IPS DF 6.9 (cell line): ENCODE measurements around the gene SEC24C.
"Not testable (repeated sequence)": the region's sequence is repeated elsewhere in the genome, so short reads cannot be mapped to it uniquely, and the experiment has no call there.

ENCODE experiments used
- DNase-seq: peaks from one replicate; pipeline ENCODE4 v3.0.0-alpha.2; 2013; ENCODE audit warnings: low read depth, low spot score
- H3K27ac ChIP-seq: one replicate; pipeline ENCODE4 v1.5.1; 2013; ENCODE audit warnings: low read length, control low read depth
- H3K27me3 ChIP-seq: 2 replicates; pipeline ENCODE4 v1.6.1; 2013; ENCODE audit warnings: mild to moderate bottlenecking, low read length; ENCODE audit not compliant: control insufficient read depth, insufficient read depth
- H3K36me3 ChIP-seq: 2 replicates; pipeline ENCODE4 v1.6.1; 2013; ENCODE audit warnings: low read length; ENCODE audit not compliant: control insufficient read depth, insufficient read depth
- H3K4me1 ChIP-seq: 2 replicates; pipeline ENCODE4 v1.6.1; 2013; ENCODE audit warnings: low read length; ENCODE audit not compliant: control insufficient read depth, insufficient read depth
- H3K4me3 ChIP-seq: 2 replicates; pipeline ENCODE4 v1.5.1; 2013; ENCODE audit warnings: mild to moderate bottlenecking, low read length
- H3K9me3 ChIP-seq: 2 replicates; pipeline ENCODE4 v1.6.1; 2013; ENCODE audit warnings: low read length, inconsistent platforms; ENCODE audit not compliant: control insufficient read depth, insufficient read depth
- WGBS: extraction: QIAGEN DNeasy Blood & Tissue Kit; methylation state at CpG from one replicate; pipeline ENCODE4 v1.1.7; 2013; ENCODE audit warnings: mixed read lengths, missing lambda C conversion rate; ENCODE audit not compliant: insufficient read length, insufficient coverage; 5-methylcytosine and 5-hydroxymethylcytosine counted together

The SEC24C gene

DNA sequence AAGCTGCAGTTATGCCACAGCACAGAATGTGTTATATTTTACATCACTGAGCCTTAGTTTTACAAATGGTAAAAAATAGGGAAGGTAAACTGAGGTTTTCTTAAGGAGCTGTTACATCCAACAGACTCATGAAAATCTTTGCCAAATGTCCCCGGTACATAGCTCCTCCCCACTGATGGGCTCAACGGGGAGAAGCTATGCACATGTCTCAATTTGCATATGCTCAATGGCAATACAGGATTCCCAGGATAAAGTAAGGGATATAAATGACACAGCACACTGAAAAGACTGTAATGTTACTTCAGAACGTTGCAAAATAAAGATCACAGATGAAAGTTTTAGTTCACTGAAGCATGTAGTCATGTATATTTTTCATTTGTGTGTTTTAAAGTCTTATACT lies 29.7 kb upstream of the SEC24C start:
- not testable (repeated sequence) for H3K27ac ChIP-seq
- no CpG with 5 or more reads among the region's 3 CpGs for WGBS

DNA sequence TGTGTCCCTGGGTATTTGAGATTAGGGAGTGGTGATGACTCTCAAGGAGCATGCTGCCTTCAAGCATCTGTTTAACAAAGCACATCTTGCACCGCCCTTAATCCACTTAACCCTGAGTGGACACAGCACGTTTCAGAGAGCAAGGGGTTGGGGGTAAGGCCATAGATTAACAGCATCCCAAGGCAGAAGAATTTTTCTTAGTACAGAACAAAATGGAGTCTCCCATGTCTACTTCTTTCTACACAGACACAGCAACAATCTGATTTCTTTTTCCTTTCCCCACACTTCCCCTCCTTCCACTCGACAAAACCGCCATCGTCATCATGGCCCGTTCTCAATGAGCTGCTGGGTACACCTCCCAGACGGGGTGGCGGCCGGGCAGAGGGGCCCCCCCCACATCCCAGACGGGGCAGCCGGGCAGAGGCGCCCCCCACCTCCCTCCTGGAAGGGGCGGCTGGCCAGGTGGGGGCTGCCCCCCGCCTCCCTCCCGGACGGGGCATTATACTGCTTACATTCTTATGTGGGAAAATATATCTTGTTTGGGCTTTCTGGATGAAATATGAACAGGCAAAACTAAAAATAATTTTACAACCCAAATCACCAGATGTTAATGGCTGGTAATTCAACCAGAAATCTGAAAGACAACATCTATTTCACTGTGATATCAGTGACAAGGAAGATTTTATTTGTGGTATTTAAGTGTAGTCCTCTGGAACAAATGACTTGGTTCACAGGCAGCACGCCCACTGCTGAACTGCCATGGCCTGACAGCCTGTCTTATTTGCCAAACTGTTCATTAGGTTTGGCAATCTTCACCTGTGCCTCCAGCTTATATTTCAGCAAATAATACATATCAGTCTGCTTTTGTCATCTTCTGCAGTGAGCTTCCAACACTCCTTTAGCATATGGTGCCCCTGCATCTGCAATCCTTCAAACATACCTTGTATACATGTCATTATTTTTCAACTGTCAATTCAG lies 28.7 kb upstream of the SEC24C start:
- no CpG with 5 or more reads among the region's 17 CpGs for WGBS
- not testable (repeated sequence) for H3K9me3 ChIP-seq, DNase-seq, H3K27ac ChIP-seq, H3K36me3 ChIP-seq, H3K4me1 ChIP-seq, H3K4me3 ChIP-seq, H3K27me3 ChIP-seq

More for the DNA sequence above, 29.7 kb upstream of the SEC24C start:
- not testable (repeated sequence) for DNase-seq, H3K9me3 ChIP-seq, H3K27me3 ChIP-seq, H3K4me1 ChIP-seq, H3K36me3 ChIP-seq, H3K4me3 ChIP-seq

DNA sequence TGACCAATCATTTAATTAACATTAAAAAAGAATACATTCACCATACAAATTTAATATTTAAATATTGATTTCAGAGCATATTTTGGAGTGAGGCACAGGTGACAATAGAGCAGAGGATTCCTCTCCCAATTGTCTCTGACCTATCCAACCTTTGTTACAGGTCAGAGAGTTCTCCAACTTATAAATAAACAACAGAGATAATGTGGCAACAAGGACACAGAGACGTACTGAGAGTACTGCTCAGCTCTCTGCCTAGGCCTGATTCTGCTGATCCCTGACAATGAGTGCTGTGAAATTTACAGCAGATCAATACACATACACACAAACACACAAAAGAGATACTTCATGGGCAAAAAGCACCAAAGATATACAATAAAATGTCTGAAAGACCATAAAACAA lies 27.9 kb upstream of the SEC24C start:
- Histone ChIP-seq H3K4me1 (no peaks in the 10 kb centered on the region), H3K36me3 (peaks cover 2% of the 10 kb centered on the region; the same call in 1 of the 2 replicates), H3K27me3 (no peaks in the 10 kb centered on the region), H3K27ac (no peak overlapping the region), H3K4me3 (no peak overlapping the region), H3K9me3 (no peaks in the 10 kb centered on the region)
- DNase-seq: no peak
- no CpG with 5 or more reads among the region's 1 CpG for WGBS

DNA sequence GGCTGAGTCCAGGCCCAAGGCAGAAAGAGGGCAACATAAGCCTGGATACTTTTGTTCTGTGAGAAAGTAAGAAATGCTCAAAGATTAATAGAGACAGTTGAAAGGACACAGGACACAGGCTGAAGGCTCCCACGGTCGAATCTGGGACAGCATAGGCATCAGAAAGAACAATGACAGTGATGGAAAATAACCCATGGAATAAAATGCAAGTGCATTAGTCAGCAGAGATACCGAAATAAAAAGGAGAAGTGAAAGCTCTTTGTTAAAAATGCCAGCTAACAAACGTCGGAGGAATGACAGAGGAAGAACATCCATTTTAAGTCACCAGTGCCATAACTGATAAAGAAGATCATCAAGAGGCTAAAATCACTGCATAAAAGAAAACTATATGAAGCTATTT lies 26.6 kb upstream of the SEC24C start:
- Histone ChIP-seq H3K4me1 (no peaks in the 10 kb centered on the region), H3K27me3 (no peaks in the 10 kb centered on the region), H3K9me3 (no peaks in the 10 kb centered on the region), H3K4me3 (no peak overlapping the region), H3K36me3 (peaks cover 2% of the 10 kb centered on the region; the same call in 1 of the 2 replicates), H3K27ac (no peak overlapping the region)
- WGBS: no CpG with 5 or more reads among the region's 5 CpGs
- DNase-seq: no peak

DNA sequence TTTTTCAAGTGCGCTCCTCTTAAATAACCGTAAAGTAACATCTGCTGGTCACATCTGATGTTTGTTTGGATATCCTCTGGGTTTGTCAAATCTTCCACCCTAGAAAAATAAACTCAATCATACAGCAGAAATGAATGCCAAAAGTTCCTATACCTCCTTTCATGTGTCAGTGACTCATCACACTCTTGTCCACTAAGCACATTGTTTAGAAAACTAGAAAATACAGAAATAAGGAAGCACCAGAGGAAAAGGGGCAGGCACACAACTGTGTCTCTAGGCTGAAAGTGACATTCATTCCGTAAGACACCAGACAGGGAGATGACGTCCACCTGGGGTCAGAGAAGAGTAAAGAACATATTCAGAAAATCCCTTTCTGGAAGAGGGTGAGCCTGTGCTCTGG lies 23.6 kb upstream of the SEC24C start:
- DNase-seq, H3K27ac ChIP-seq, H3K9me3 ChIP-seq, H3K4me1 ChIP-seq, H3K4me3 ChIP-seq, H3K27me3 ChIP-seq, H3K36me3 ChIP-seq: not testable (repeated sequence)
- WGBS: no CpG with 5 or more reads among the region's 4 CpGs

DNA sequence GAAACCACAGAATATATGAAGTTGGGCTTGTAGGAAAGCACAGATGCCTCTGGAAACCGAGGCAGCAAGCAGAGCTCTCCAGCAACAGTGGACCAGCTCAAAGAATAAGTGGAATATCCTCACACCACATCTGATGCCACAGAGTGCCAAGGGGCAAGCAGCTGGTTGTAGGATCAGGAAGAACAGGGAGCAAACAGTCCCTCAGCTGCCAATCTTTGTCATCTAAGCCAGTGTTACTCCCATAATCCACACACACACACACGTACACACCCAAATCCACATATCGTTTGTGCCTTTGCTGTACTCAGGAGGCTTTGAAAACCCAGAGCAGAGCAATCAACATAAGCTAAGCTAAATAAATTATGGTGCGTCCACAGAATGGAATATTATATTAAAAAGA lies 20.7 kb upstream of the SEC24C start:
- H3K9me3 ChIP-seq: no peaks in the 10 kb centered on the region
- DNase-seq: no peak
- no CpG with 5 or more reads among the region's 4 CpGs for WGBS
- no peaks in the 10 kb centered on the region for H3K27me3 ChIP-seq
- H3K27ac ChIP-seq: no peak overlapping the region
- H3K4me1 ChIP-seq: no peaks in the 10 kb centered on the region
- H3K36me3 ChIP-seq: peaks cover 2% of the 10 kb centered on the region; the same call in 1 of the 2 replicates
- H3K4me3 ChIP-seq: no peak overlapping the region

DNA sequence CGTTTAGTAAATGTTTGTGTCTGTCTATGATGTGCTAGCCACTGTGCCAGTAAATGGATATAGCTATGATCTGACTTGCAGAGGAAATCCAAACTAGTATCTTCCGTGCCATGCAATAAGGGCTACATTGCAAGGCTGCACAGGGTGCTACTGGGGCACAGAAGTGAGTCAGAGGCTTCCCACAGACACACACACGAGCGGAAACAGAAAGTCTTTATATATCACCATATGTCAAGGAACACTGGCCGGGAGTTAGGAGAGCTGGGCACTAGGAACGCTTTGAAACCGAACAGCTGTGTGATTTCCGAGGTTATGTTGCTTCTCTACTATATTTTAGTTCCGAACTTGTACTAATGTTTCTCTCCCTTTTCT lies 14.4 kb upstream of the SEC24C start:
- H3K4me1 ChIP-seq, DNase-seq, H3K27me3 ChIP-seq, H3K9me3 ChIP-seq, H3K27ac ChIP-seq: not testable (repeated sequence)
- Histone ChIP-seq H3K36me3 (peaks cover 10% of the 10 kb centered on the region), H3K4me3 (peak overlapping the region; percentile 88; the same call in 1 of the 2 replicates)
- WGBS: no CpG with 5 or more reads among the region's 9 CpGs

DNA sequence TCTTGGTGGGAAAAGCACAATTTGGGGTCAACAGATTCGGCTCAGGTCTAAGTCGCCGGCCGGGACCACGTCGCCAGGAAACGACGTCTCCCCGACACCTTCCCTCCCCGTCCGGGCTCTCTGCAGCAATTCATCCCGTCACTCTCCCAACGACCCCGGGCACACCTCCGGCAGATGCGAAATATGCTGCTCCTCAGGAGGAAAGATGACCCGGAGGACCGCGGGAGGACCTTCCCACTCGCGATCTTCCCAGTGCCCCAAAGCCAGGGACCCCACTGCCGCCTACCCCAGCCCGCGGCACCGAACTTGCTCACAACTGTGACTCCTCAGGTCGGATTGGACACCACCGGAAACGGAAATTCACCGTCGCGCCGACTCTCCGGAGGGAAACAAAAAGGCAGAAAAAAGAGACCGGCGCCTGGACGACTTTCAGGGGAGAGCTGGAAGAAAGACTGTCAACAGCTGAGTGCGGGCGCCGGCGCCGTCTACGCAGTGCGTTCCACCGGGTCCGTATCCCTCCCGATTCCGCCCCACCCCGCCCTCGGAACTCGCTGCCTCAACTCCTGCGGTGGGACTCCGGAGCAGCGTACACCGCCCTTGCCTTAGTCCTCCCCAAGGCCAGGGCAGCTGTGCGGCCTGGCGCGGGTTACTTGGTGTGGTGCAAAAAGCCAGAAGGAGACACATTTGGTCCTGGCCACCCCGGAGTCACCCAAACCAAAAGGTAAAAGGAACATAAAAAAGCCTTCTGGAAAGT lies 13.8 kb upstream of the SEC24C start:
- Histone ChIP-seq H3K36me3 (peaks cover 10% of the 10 kb centered on the region), H3K27ac (no peak overlapping the region), H3K27me3 (no peaks in the 10 kb centered on the region), H3K9me3 (no peaks in the 10 kb centered on the region), H3K4me1 (no peaks in the 10 kb centered on the region), H3K4me3 (peak overlapping the region; percentile 88)
- DNase-seq: peak; percentile 79
- WGBS: no CpG with 5 or more reads among the region's 58 CpGs

DNA sequence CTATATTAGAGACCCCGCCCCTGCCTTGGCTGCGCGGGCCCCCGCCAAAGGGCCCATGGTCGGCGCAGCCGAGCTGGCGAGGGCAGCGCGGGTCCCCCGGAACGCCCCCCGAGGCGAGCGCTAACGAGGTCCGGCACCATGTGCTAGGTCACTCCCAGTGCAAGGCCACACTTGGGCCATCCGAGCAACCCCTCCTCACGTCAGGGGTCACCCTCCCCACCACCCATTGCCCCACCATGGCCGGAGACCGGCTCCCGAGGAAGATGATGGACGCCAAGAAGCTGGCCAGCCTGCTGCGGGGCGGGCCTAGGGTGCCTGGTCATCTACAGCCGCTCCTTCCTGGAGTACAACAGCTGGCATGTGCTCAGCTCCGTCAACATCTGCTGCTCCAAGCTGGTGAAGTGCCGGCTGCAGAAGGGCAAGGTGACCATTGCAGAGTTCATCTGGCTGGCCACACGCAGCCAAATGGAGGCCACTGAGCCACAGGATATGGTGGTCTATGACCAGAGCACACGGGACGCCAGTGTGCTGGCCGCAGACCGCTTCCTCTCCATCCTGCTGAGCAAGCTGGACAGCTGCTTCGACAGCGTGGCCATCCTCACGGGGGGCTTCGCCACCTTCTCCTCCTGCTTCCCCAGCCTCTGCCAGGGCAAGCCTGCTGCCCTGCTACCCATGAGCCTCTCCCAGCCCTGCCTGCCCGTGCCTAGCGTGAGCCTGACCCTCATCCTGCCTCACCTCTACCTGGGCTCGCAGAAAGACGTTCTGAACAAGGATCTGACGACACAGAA lies 12.4 kb upstream of the SEC24C start:
- DNase-seq: no peak
- H3K4me3 ChIP-seq: no peak overlapping the region

DNA sequence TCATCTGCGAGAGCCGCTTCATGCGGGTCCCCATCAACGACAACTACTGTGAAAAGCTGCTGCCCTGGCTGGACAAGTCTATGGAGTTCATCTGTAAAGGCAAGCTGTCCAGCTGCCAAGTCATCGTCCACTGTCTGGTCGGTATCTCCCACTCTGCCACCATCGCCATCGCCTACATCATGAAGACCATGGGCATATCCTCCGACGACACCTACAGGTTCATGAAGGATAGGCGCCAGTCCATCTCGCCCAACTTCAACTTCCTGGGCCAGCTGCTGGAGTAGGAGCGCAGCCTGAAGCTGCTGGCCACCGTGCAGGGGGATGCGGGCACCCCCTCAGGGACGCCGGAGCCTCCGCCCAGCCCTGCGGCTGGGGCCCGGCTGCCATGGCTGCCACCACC lies 11.7 kb upstream of the SEC24C start:
- no CpG with 5 or more reads among the region's 20 CpGs for WGBS
- no peaks in the 10 kb centered on the region for H3K9me3 ChIP-seq
- H3K27me3 ChIP-seq: no peaks in the 10 kb centered on the region
- H3K4me1 ChIP-seq: no peaks in the 10 kb centered on the region
- peaks cover 10% of the 10 kb centered on the region; the same call in 1 of the 2 replicates for H3K36me3 ChIP-seq
- no peak for DNase-seq
- no peak overlapping the region for H3K4me3 ChIP-seq
- no peak overlapping the region for H3K27ac ChIP-seq

More for the DNA sequence above, 12.4 kb upstream of the SEC24C start:
- Histone ChIP-seq H3K27me3 (no peaks in the 10 kb centered on the region), H3K36me3 (peaks cover 10% of the 10 kb centered on the region), H3K9me3 (no peaks in the 10 kb centered on the region), H3K4me1 (no peaks in the 10 kb centered on the region), H3K27ac (no peak overlapping the region)
- no CpG with 5 or more reads among the region's 42 CpGs for WGBS
